Caco-2 (cell line): Measurements from ENCODE around the gene NCOA4. TPM values are rescaled to one million over a fixed set of nuclear protein-coding genes. Genes with fewer than 3 reads are reported as not detected.
"Not testable (repeated sequence)": the region's sequence is repeated elsewhere in the genome, so short reads cannot be mapped to it uniquely, and the experiment has no call there.

Experiments
- BruUV-seq: library from RNA; stranded (reverse); fragments of 400-500 nt; replicated peaks from 2 replicates; lab custom pipeline; 2021; lab: Mats Ljungman, UMichigan
- CTCF ChIA-PET: fragments of 300-600 bp; sonication (Branson Sonifier 250); formaldehyde crosslinking; loops from one replicate; lab custom pipeline; 2022; ENCODE audit warnings: antibody characterized with exemption; lab: Charles Lee
- POLR2A ChIA-PET: fragments of 300-600 bp; sonication (Branson Sonifier 250); formaldehyde crosslinking; loops from one replicate; lab custom pipeline; 2022; ENCODE audit warnings: antibody characterized with exemption; lab: Charles Lee
- DNase-seq, 2 experiments: peaks; one replicate each; pipeline versions ENCODE4 v3.0.0 to v3.0.0-alpha.2; 2020 to 2022
- H3K27me3 ChIP-seq: replicated peaks from 2 replicates; pipeline ENCODE4 v1.6.0; 2011; ENCODE audit warnings: low read length; ENCODE audit not compliant: control insufficient read depth, insufficient read depth
- H3K36me3 ChIP-seq: 2 replicates; pipeline ENCODE4 v1.5.1; 2011; ENCODE audit warnings: low read length; ENCODE audit not compliant: control insufficient read depth, insufficient read depth
- H3K4me1 ChIP-seq: fragments of 250-450 bp; sonication (Bioruptor Pico); 2 replicates; pipeline ENCODE4 v1.5.1; 2020; ENCODE audit warnings: mild to moderate bottlenecking
- H3K4me3 ChIP-seq: 2 replicates; pipeline ENCODE4 v1.5.1; 2011; ENCODE audit warnings: low read depth, mild to moderate bottlenecking, control low read depth, low read length
- H3K9me3 ChIP-seq: fragments of 250-450 bp; sonication (Bioruptor Pico); 2 replicates; pipeline ENCODE4 v1.5.1; 2020; ENCODE audit warnings: mild to moderate bottlenecking, moderate library complexity
- H3K27ac Mint-ChIP-seq: one replicate; pipeline ENCODE4 v1.8.0; 2022; ENCODE audit warnings: mixed read lengths; ENCODE audit not compliant: unreplicated experiment
- H3K27me3 Mint-ChIP-seq: one replicate; pipeline ENCODE4 v1.8.0; 2022; ENCODE audit warnings: mixed read lengths; ENCODE audit not compliant: insufficient read depth, unreplicated experiment
- H3K36me3 Mint-ChIP-seq: one replicate; pipeline ENCODE4 v1.8.0; 2022; ENCODE audit warnings: mild to moderate bottlenecking, mixed read lengths; ENCODE audit not compliant: insufficient read depth, unreplicated experiment
- H3K4me1 Mint-ChIP-seq: one replicate; pipeline ENCODE4 v1.8.0; 2022; ENCODE audit warnings: low read depth, mixed read lengths; ENCODE audit not compliant: unreplicated experiment
- H3K4me3 Mint-ChIP-seq: one replicate; pipeline ENCODE4 v1.8.0; 2022; ENCODE audit warnings: mild to moderate bottlenecking, moderate library complexity, mixed read lengths; ENCODE audit not compliant: unreplicated experiment
- H3K9me3 Mint-ChIP-seq: one replicate; pipeline ENCODE4 v1.8.0; 2022; ENCODE audit warnings: mixed read lengths; ENCODE audit not compliant: unreplicated experiment
- intact Hi-C: fragments of 100-400 bp; cut with micrococcal nuclease; formaldehyde crosslinking; loops from one replicate; pipeline ENCODE4 v1.10.0; 2022; ENCODE audit not compliant: unreplicated experiment
- total RNA-seq: library from RNA; stranded (reverse); gene quantifications from 2 replicates; pipeline ENCODE4 v1.2.3, GENCODE V29; 2022
- TF ChIP-seq, protein P1 (sequence below), 2 experiments: fragments of 200-600 bp in 1 of 2; IDR thresholded peaks; 1 replicate in 1 of 2; 2 replicates in 1 of 2; pipeline versions ENCODE4 v1.5.1 to v1.8.0; 2011 to 2022; ENCODE audit warnings: antibody characterized with exemption in 1 of 2, control low read depth in 1 of 2, inconsistent platforms in 1 of 2, low read depth in 1 of 2, low read length in 1 of 2, mild to moderate bottlenecking in 1 of 2, moderate library complexity in 1 of 2; ENCODE audit not compliant: insufficient read depth in 1 of 2, severe bottlenecking in 1 of 2, unreplicated experiment in 1 of 2

NCOA4 gene
- total RNA-seq, 1 experiment from 2014 or later: 139 TPM

DNA sequence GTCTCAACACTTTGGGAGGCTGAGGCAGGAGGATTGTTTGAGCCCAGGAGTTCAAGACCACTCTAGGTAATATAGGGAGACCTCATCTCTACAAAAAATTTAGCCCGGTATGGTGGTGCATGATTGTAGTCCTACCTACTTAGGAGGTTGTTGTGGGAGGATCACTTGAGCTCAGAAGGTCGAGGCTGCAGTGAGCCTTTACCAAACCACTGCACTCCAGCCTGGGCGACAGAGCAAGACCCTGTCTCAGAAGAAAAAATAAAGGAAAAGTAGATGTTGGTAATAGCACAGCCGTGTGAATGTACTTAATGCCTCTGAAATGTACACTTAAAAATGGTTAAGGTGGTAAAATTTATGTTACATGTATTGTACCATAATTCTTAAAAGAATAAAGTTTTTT is 32.9 kb downstream of the NCOA4 start:
- Mint-ChIP-seq H3K9me3 (peaks cover 11% of the 10 kb centered on the region), H3K36me3 (peaks cover 70% of the 10 kb centered on the region)
- no peaks in the 10 kb centered on the region for H3K27me3 ChIP-seq

DNA sequence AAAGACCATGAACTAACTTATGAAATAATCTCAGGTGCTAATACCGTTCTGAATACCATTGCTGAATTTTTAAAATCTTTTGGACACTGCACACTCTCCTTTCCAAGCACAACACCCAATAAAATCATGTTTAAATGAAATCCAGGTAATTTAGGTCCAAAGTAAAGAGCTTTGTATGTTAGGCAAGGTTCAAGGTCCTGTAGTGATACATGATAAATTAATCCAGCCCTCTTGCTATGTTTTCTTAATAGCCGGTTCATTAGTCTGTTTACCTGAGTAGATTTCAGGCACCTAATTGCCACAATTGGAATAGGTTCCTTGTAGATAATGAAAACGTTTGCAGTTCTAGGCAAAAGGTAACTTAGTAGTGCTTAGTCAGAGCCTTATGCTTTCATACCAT is 44.8 kb downstream of the NCOA4 start:
- H3K4me3 Mint-ChIP-seq, H3K9me3 Mint-ChIP-seq, H3K4me1 Mint-ChIP-seq, H3K27me3 ChIP-seq, POLR2A ChIA-PET, BruUV-seq, H3K4me1 ChIP-seq, H3K36me3 ChIP-seq, H3K27me3 Mint-ChIP-seq, intact Hi-C loops, CTCF ChIA-PET, H3K27ac Mint-ChIP-seq, H3K9me3 ChIP-seq, H3K4me3 ChIP-seq, DNase-seq: not testable (repeated sequence)
- H3K36me3 Mint-ChIP-seq: peaks cover 57% of the 10 kb centered on the region

More for the DNA sequence above, 32.9 kb downstream of the NCOA4 start:
- TF ChIP-seq, protein P1, sequence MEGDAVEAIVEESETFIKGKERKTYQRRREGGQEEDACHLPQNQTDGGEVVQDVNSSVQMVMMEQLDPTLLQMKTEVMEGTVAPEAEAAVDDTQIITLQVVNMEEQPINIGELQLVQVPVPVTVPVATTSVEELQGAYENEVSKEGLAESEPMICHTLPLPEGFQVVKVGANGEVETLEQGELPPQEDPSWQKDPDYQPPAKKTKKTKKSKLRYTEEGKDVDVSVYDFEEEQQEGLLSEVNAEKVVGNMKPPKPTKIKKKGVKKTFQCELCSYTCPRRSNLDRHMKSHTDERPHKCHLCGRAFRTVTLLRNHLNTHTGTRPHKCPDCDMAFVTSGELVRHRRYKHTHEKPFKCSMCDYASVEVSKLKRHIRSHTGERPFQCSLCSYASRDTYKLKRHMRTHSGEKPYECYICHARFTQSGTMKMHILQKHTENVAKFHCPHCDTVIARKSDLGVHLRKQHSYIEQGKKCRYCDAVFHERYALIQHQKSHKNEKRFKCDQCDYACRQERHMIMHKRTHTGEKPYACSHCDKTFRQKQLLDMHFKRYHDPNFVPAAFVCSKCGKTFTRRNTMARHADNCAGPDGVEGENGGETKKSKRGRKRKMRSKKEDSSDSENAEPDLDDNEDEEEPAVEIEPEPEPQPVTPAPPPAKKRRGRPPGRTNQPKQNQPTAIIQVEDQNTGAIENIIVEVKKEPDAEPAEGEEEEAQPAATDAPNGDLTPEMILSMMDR (IDR thresholded peaks at IDR 0.05; ENCODE audit: insufficient read depth in 1 of 2, low read depth in 1 of 2, low read length in 1 of 2, severe bottlenecking in 1 of 2, unreplicated experiment in 1 of 2): no peak
- Histone ChIP-seq H3K9me3 (no peaks in the 10 kb centered on the region; the same call in 1 of the 2 replicates), H3K36me3 (0 out of 2 replicates have a peak, but pooled peaks cover 2% of the 10 kb centered on the region), H3K4me1 (peaks cover 27% of the 10 kb centered on the region), H3K4me3 (no peak overlapping the region)
- Mint-ChIP-seq H3K27ac (peak overlapping the region; percentile 57), H3K27me3 (no peaks in the 10 kb centered on the region), H3K4me1 (peaks cover 29% of the 10 kb centered on the region), H3K4me3 (peak overlapping the region; percentile 19)
- POLR2A ChIA-PET: no interaction called here
- CTCF ChIA-PET: no interaction called here
- BruUV-seq: no TSS peak
- DNase-seq: no peak
- intact Hi-C loops: no loop called here

DNA sequence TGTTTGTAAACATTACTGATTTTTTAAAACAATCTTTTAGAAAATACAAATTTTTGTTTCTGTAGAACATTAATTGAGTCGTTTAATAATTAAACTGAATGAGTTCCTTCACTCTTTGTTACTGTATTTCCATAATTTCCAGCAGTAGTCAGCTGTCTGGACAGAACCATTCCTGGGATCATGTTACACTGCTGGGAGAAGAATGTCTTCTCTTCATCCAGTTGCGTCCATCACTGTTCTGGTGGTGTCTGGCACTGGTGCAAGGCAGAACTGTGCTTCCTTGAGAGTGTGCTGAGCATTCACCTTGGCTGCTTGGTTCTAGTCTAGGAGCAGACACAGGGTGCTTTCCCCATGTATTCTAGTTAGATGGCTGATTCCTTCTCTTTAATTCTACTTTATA is 46.0 kb downstream of the NCOA4 start:
- H3K4me1 Mint-ChIP-seq, H3K4me3 ChIP-seq, POLR2A ChIA-PET, CTCF ChIA-PET, intact Hi-C loops, DNase-seq, H3K4me1 ChIP-seq, H3K4me3 Mint-ChIP-seq, BruUV-seq, H3K36me3 ChIP-seq, H3K27ac Mint-ChIP-seq, H3K27me3 ChIP-seq, H3K27me3 Mint-ChIP-seq, H3K9me3 Mint-ChIP-seq, H3K9me3 ChIP-seq: not testable (repeated sequence)
- peaks cover 48% of the 10 kb centered on the region for H3K36me3 Mint-ChIP-seq

DNA sequence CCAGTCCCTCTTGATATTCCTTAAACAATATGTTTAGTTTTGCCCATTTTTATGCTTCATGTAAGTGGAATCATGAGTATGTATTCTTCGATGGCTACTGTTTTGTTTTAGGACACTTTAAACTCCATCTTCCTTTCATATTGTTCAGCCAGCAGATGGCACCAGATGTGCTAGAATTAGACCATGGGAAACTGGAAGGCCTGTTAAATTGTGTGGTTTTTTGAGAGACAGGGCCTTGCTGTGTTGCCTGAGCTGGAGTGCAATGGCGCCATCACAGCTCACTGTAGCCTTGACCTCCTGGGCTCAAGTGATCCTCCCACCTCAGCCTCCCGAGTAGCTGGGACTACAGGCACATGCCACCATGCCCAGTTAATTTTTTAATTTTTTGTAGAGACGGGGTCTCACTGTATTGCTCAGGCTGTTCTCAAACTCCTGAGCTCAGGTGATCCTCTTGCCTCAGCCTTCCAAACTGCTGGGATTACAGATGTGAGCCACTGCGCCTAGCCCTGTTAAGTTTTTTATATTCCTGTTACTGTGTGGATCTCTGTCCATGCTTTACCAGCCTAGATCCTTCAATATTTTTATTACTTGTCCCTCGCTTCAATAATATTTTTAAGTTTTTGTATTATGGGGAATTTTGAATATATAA is 46.8 kb downstream of the NCOA4 start:
- H3K9me3 Mint-ChIP-seq, H3K27ac Mint-ChIP-seq, BruUV-seq, intact Hi-C loops, H3K27me3 Mint-ChIP-seq, POLR2A ChIA-PET, H3K4me1 ChIP-seq, H3K4me3 ChIP-seq, H3K4me3 Mint-ChIP-seq, H3K4me1 Mint-ChIP-seq, H3K27me3 ChIP-seq, H3K9me3 ChIP-seq, H3K36me3 ChIP-seq: not testable (repeated sequence)
- peak; percentile 66 to 75 for DNase-seq
- peaks cover 48% of the 10 kb centered on the region for H3K36me3 Mint-ChIP-seq
- CTCF ChIA-PET: interaction anchor here (0.8 kb wide), 1 partner anchor 40 kb away, joined by 4 read pairs; no protein-coding TSS in a partner anchor
- TF ChIP-seq, protein P1 (IDR thresholded peaks at IDR 0.05; ENCODE audit: insufficient read depth in 1 of 2, low read depth in 1 of 2, low read length in 1 of 2, severe bottlenecking in 1 of 2, unreplicated experiment in 1 of 2): peak; percentile 47 to 53

DNA sequence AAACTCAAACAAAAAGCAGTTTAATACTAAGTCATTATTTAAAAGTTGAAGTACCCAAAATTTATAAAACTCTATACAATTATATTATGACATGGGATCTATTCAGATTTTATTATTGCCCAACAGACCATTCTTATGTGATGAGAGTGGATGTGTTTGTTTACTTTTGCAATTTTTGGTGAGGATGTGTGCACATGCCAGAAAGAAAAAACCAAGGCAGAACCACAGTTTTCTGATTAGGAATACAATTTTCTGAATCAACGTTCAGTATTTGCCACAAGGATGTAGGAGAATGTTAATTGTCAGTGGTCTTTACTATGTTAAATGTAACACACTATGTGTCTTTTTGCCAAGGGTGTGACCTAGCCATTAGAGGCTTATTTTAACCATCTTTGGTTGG is 49.1 kb downstream of the NCOA4 start:
- H3K36me3 Mint-ChIP-seq: peaks cover 38% of the 10 kb centered on the region
- intact Hi-C loops, H3K4me3 Mint-ChIP-seq, DNase-seq, POLR2A ChIA-PET, CTCF ChIA-PET, H3K4me1 ChIP-seq, H3K4me1 Mint-ChIP-seq, H3K27me3 ChIP-seq, H3K27me3 Mint-ChIP-seq, H3K9me3 Mint-ChIP-seq, H3K4me3 ChIP-seq, BruUV-seq, H3K27ac Mint-ChIP-seq, H3K9me3 ChIP-seq, H3K36me3 ChIP-seq: not testable (repeated sequence)
